HL-60 (cell line): ENCODE results near the gene ZNF804A.

Experiments used
- GABPA ChIP-seq: IDR thresholded peaks from 2 replicates; pipeline ENCODE4 v1.6.1; 2012; ENCODE audit warnings: low read depth
- POLR2AphosphoS5 ChIP-seq: IDR thresholded peaks from 2 replicates; pipeline ENCODE4 v1.6.1; 2012; ENCODE audit warnings: low read depth
- REST ChIP-seq: IDR thresholded peaks from 2 replicates; pipeline ENCODE4 v1.6.1; 2012; ENCODE audit warnings: low read depth; ENCODE audit not compliant: insufficient replicate concordance
- SPI1 ChIP-seq: IDR thresholded peaks from 2 replicates; pipeline ENCODE4 v1.6.1; 2012; ENCODE audit warnings: low read depth, mild to moderate bottlenecking, borderline replicate concordance
- TF ChIP-seq, protein P1 (sequence below): IDR thresholded peaks from one replicate; pipeline ENCODE4 v1.5.1; 2011; ENCODE audit warnings: low read length, control low read depth, inconsistent platforms; ENCODE audit not compliant: insufficient read depth

- TF ChIP-seq POLR2AphosphoS5: peak; percentile 76
- TF ChIP-seq, protein P1, sequence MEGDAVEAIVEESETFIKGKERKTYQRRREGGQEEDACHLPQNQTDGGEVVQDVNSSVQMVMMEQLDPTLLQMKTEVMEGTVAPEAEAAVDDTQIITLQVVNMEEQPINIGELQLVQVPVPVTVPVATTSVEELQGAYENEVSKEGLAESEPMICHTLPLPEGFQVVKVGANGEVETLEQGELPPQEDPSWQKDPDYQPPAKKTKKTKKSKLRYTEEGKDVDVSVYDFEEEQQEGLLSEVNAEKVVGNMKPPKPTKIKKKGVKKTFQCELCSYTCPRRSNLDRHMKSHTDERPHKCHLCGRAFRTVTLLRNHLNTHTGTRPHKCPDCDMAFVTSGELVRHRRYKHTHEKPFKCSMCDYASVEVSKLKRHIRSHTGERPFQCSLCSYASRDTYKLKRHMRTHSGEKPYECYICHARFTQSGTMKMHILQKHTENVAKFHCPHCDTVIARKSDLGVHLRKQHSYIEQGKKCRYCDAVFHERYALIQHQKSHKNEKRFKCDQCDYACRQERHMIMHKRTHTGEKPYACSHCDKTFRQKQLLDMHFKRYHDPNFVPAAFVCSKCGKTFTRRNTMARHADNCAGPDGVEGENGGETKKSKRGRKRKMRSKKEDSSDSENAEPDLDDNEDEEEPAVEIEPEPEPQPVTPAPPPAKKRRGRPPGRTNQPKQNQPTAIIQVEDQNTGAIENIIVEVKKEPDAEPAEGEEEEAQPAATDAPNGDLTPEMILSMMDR: no peak
- peak; percentile 72 for TF ChIP-seq REST
- TF ChIP-seq GABPA: no peak
- TF ChIP-seq SPI1: no peak
These were observed at the start of gene ZNF804A for GRCh38 chr2:184598316-184599053.
